CD14-positive monocyte (primary cell): ENCODE results near the gene TLCD3A. TPM values are rescaled to one million over a fixed set of nuclear protein-coding genes. Genes with fewer than 3 reads are reported as not detected.

ENCODE experiments used
- DNase-seq, 3 donors: peaks; one replicate each; pipeline ENCODE4 v3.0.0-alpha.2; 2011 to 2022
- H2AFZ ChIP-seq: 2 replicates; pipeline ENCODE4 v1.6.0; 2012; ENCODE audit warnings: mild to moderate bottlenecking, low read depth, low read length, inconsistent platforms; ENCODE audit not compliant: insufficient read depth, poor library complexity, severe bottlenecking
- H3K27ac ChIP-seq, 2 donors: 1 replicate in 1 of 2; 2 replicates in 1 of 2; pipeline ENCODE4 v1.5.1; 2012 to 2013; ENCODE audit warnings: low read length in 2 of 2, control low read depth in 1 of 2, inconsistent platforms in 1 of 2, low read depth in 1 of 2, mild to moderate bottlenecking in 1 of 2
- H3K27me3 ChIP-seq, 2 donors: one replicate each; pipeline versions ENCODE4 v1.6.0 to v1.6.1; 2011 to 2013; ENCODE audit warnings: low read length in 2 of 2; ENCODE audit not compliant: control insufficient read depth in 2 of 2, insufficient read depth in 2 of 2
- H3K36me3 ChIP-seq, 2 donors: replicated peaks in 1 of 2; 1 replicate in 1 of 2; 2 replicates in 1 of 2; pipeline versions ENCODE4 v1.5.1 to v1.6.1; 2012 to 2013; ENCODE audit warnings: low read length in 2 of 2, control low read depth in 1 of 2, inconsistent platforms in 1 of 2, mild to moderate bottlenecking in 1 of 2; ENCODE audit not compliant: insufficient read depth in 2 of 2, control insufficient read depth in 1 of 2
- H3K4me1 ChIP-seq, 2 donors: 1 replicate in 1 of 2; 2 replicates in 1 of 2; pipeline versions ENCODE4 v1.5.1 to v1.6.1; 2012 to 2013; ENCODE audit warnings: low read length in 2 of 2, control low read depth in 1 of 2, inconsistent platforms in 1 of 2, mild to moderate bottlenecking in 1 of 2, moderate library complexity in 1 of 2; ENCODE audit not compliant: insufficient read depth in 2 of 2, control insufficient read depth in 1 of 2
- H3K4me2 ChIP-seq: replicated peaks from 2 replicates; pipeline ENCODE3; 2012; ENCODE audit warnings: low read length, moderate library complexity, mild to moderate bottlenecking; ENCODE audit not compliant: poor library complexity, severe bottlenecking; ENCODE audit errors: extremely low read depth
- H3K4me3 ChIP-seq, 3 experiments: fragments of 200-600 bp in 1 of 3; sonication (generic) in 1 of 3; replicated peaks in 1 of 3; 1 replicate in 2 of 3; 2 replicates in 1 of 3; pipeline ENCODE4 v1.5.1; 2011 to 2013; ENCODE audit warnings: low read length in 3 of 3, mild to moderate bottlenecking in 3 of 3, control low read depth in 2 of 3, low read depth in 2 of 3, inconsistent platforms in 1 of 3, moderate library complexity in 1 of 3
- H3K79me2 ChIP-seq: 2 replicates; pipeline ENCODE4 v1.6.0; 2012; ENCODE audit warnings: mild to moderate bottlenecking, control low read depth, inconsistent platforms, low read length, moderate library complexity; ENCODE audit not compliant: insufficient read depth
- H3K9ac ChIP-seq: 2 replicates; pipeline ENCODE4 v1.6.0; 2017; ENCODE audit warnings: low read length, mild to moderate bottlenecking; ENCODE audit not compliant: insufficient read depth, poor library complexity, severe bottlenecking
- H3K9me3 ChIP-seq, 2 donors: replicated peaks in 1 of 2; 1 replicate in 1 of 2; 2 replicates in 1 of 2; pipeline versions ENCODE4 v1.5.1 to v1.6.1; 2012 to 2013; ENCODE audit warnings: low read length in 2 of 2, control low read depth in 1 of 2; ENCODE audit not compliant: control insufficient read depth in 1 of 2, insufficient read depth in 1 of 2
- H4K20me1 ChIP-seq: 2 replicates; pipeline ENCODE4 v1.6.0; 2012; ENCODE audit warnings: mild to moderate bottlenecking, low read length, control low read depth, moderate library complexity; ENCODE audit not compliant: insufficient read depth
- H3K27ac Mint-ChIP-seq, 7 donors: one replicate each; pipeline ENCODE4 v1.8.0; 2020; ENCODE audit warnings: mild to moderate bottlenecking in 7 of 7, mixed read lengths in 7 of 7, moderate library complexity in 6 of 7, inconsistent platforms in 2 of 7
- H3K27me3 Mint-ChIP-seq, 3 donors: one replicate each; pipeline ENCODE4 v1.8.0; 2021 to 2022; ENCODE audit warnings: low read depth in 3 of 3, mild to moderate bottlenecking in 3 of 3, mixed read lengths in 3 of 3, moderate library complexity in 3 of 3, inconsistent platforms in 1 of 3
- H3K36me3 Mint-ChIP-seq, 2 donors: one replicate each; pipeline ENCODE4 v1.8.0; 2020; ENCODE audit warnings: mixed read lengths in 2 of 2, inconsistent platforms in 1 of 2, mild to moderate bottlenecking in 1 of 2
- H3K4me1 Mint-ChIP-seq: one replicate; pipeline ENCODE4 v1.8.0; 2020; ENCODE audit warnings: mild to moderate bottlenecking, mixed read lengths
- H3K4me3 Mint-ChIP-seq, 2 donors: one replicate each; pipeline ENCODE4 v1.8.0; 2020; ENCODE audit warnings: mild to moderate bottlenecking in 2 of 2, mixed read lengths in 2 of 2, moderate library complexity in 1 of 2
- H3K9me3 Mint-ChIP-seq, 7 donors: one replicate each; pipeline ENCODE4 v1.8.0; 2020 to 2022; ENCODE audit warnings: mixed read lengths in 7 of 7, mild to moderate bottlenecking in 6 of 7, moderate library complexity in 6 of 7, inconsistent platforms in 2 of 7
- WGBS: methylation state at CpG from one replicate; pipeline ENCODE4 v1.1.5; 2013; ENCODE audit warnings: missing lambda C conversion rate; ENCODE audit not compliant: insufficient coverage; 5-methylcytosine and 5-hydroxymethylcytosine counted together
- intact Hi-C, 2 donors: fragments of 100-400 bp; cut with micrococcal nuclease; formaldehyde crosslinking; loops; one replicate each; pipeline versions ENCODE4 v1.15.0 to v1.15.1; 2023
- polyA plus RNA-seq, 3 donors: library from polyadenylated mRNA; depleted of rRNA in 1 of 3; unstranded in 2 of 3; stranded (reverse) in 1 of 3; fragments of 300-500 nt in 2 of 3; fragments of >200 nt in 1 of 3; fragmentation: Illumina TruSeq in 2 of 3; gene quantifications; 1 replicate in 2 of 3; 2 replicates in 1 of 3; pipeline ENCODE4 v1.2.3, GENCODE V29; 2012 to 2021
- TF ChIP-seq, protein P1 (sequence below): fragments of 200-600 bp; IDR thresholded peaks from one replicate; pipeline ENCODE4 v1.8.0; 2022; ENCODE audit warnings: antibody characterized with exemption, mild to moderate bottlenecking

TLCD3A gene
- polyA plus RNA-seq, 3 donors, result 0.09 to 1.8 (median 0.13) TPM

DNA sequence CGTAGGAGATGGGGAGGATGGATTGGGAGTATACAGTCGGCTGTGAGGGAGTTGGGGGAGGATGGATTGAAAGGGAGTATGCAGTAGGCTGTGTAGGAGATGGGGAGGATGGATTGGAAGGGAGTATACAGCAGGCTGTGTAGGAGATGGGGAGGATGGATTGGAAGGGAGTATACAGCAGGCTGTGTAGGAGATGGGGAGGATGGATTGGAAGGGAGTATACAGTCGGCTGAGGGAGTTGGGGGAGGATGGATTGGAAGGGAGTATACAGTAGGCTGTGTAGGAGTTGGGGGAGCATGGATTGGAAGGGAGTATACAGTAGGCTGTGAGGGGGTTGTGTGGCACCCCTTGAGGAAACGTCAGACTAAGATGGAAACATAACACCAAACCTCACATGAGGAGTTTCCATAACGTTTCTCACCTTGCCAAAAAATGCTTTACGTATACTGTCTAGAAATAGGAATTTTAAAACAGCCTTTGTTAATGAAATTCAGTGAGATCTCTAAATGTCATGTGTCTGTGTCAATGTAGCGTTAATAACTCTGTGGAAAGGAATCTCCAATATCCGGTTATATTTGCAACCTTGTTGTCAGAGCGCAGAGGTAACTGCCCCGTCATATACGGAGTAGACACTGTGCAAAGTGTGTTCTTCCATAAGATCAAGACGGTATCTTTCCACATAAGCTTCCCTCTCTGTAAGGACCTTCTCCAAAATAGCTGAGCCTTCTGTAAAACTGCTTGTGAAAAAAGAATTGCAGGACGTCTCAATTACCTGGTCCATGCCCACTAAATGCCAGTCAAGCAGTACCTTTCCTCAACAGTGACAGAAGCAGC, 11.5 kb upstream of the TLCD3A start:
- Histone ChIP-seq H2AFZ (no peak overlapping the region), H3K9ac (no peak overlapping the region), H3K4me2 (no peak overlapping the region), H3K36me3 (no peaks in the 10 kb centered on the region), H4K20me1 (no peaks in the 10 kb centered on the region), H3K4me3 (no peak overlapping the region), H3K27ac (no peak overlapping the region), H3K27me3 (no peaks in the 10 kb centered on the region), H3K4me1 (no peaks in the 10 kb centered on the region), H3K9me3 (no peaks in the 10 kb centered on the region), H3K79me2 (no peaks in the 10 kb centered on the region)
- Mint-ChIP-seq H3K27me3 (peaks cover 4 to 7% (median 5%) of the 10 kb centered on the region in 3 donors), H3K36me3 (no peaks in the 10 kb centered on the region), H3K4me1 (no peaks in the 10 kb centered on the region), H3K4me3 (no peak overlapping the region), H3K27ac (no peak overlapping the region), H3K9me3 (peaks cover 0 to 3% (median 0%) of the 10 kb centered on the region in 7 donors)
- 94% methylated on average over 7 of the region's 13 CpGs for WGBS
- TF ChIP-seq, protein P1, sequence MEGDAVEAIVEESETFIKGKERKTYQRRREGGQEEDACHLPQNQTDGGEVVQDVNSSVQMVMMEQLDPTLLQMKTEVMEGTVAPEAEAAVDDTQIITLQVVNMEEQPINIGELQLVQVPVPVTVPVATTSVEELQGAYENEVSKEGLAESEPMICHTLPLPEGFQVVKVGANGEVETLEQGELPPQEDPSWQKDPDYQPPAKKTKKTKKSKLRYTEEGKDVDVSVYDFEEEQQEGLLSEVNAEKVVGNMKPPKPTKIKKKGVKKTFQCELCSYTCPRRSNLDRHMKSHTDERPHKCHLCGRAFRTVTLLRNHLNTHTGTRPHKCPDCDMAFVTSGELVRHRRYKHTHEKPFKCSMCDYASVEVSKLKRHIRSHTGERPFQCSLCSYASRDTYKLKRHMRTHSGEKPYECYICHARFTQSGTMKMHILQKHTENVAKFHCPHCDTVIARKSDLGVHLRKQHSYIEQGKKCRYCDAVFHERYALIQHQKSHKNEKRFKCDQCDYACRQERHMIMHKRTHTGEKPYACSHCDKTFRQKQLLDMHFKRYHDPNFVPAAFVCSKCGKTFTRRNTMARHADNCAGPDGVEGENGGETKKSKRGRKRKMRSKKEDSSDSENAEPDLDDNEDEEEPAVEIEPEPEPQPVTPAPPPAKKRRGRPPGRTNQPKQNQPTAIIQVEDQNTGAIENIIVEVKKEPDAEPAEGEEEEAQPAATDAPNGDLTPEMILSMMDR, result no peak
- no peak for DNase-seq
- intact Hi-C loops, result no loop called here

DNA sequence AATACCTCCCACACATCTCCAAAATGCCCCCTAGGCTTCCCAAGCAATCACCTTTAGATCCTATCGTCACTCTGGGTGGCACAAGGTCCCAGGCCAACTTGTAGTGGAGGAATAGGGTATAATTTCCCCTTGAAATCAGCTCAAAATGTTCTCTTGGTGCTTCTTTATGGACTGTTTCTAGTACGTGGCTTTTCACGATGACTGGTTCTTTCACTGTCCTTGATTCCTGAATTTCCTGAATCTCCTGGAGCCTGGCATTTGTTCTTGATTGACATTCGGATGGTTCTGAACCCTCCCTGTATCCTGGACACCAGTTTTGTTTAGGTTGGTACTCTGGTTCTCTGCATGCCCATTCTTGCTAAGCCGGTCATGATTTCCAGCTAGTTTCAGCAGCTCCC, 10.9 kb upstream of the TLCD3A start:
- no peak overlapping the region for H3K27ac ChIP-seq
- Mint-ChIP-seq H3K27me3 (peaks cover 4 to 7% (median 5%) of the 10 kb centered on the region in 3 donors), H3K9me3 (peaks cover 0 to 3% (median 0%) of the 10 kb centered on the region in 7 donors), H3K4me1 (no peaks in the 10 kb centered on the region), H3K4me3 (no peak overlapping the region), H3K27ac (no peak overlapping the region), H3K36me3 (no peaks in the 10 kb centered on the region)
- H3K4me3 ChIP-seq, result no peak overlapping the region
- TF ChIP-seq, protein P1, result no peak
- no peak overlapping the region for H2AFZ ChIP-seq
- intact Hi-C loops, result no loop called here
- H4K20me1 ChIP-seq, result no peaks in the 10 kb centered on the region
- H3K27me3 ChIP-seq, result peaks cover 0 to under 1% of the 10 kb centered on the region in 2 donors
- no peaks in the 10 kb centered on the region for H3K4me1 ChIP-seq
- no peaks in the 10 kb centered on the region for H3K79me2 ChIP-seq
- no peak overlapping the region for H3K4me2 ChIP-seq
- H3K36me3 ChIP-seq, result no peaks in the 10 kb centered on the region
- 92% methylated on average over 3 of the region's 5 CpGs for WGBS
- no peaks in the 10 kb centered on the region for H3K9me3 ChIP-seq
- H3K9ac ChIP-seq, result no peak overlapping the region
- no peak for DNase-seq
